ENCODE results near the gene THAP8. TPM values are rescaled to one million over a fixed set of nuclear protein-coding genes. Genes with fewer than 3 reads are reported as not detected.

Gene THAP8
- total and polyA plus RNA-seq, 2 of the 8 experiments (the other 6 are each of a cell fraction or from before 2014, with no cell fraction given) = 6.0 to 11.1 TPM

DNA sequence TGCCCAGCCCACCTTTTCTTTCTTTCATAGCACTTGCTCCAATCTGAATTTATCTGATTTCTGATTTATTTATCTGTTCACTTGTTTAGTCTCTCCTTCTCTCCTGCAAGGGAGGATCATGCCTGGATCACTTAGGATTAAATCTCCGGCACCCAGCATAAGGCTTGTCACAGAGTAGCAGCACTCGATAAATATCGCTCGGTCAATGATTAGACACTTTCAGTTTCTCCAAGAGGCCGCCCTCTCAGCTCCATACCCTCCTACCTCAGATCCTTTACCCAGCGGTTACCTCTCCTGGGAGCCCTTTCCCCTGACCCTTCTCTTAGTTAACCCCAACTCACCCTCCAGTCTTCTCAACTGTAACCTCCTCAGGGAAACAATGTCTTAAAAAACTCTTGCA lies 22.8 kb downstream of the THAP8 start:
- Histone ChIP-seq H3K9ac (replicated peaks in 1 of 4; ENCODE audit: extremely low read depth in 1 of 4, low read depth in 3 of 4, low read length in 3 of 4) (no peak overlapping the region), H4K5ac (ENCODE audit: insufficient read length, low read depth, low read length) (no peak overlapping the region), H4K20me1 (replicated peaks in 1 of 2; ENCODE audit: control insufficient read depth in 1 of 2, insufficient read depth in 2 of 2, low read length in 2 of 2) (peaks cover 0 to 8% of the 10 kb centered on the region in 2 experiments), H3K4ac (replicated peaks; ENCODE audit: insufficient read length, low read depth, low read length) (no peak overlapping the region), H4K8ac (ENCODE audit: extremely low read depth, insufficient read depth, low read length) (no peak overlapping the region), H3K36me3 (ENCODE audit: control insufficient read depth in 2 of 4, insufficient read depth in 4 of 4, low read length in 3 of 4) (peaks cover 0 to 9% (median 3%) of the 10 kb centered on the region in 4 experiments; a peak in 3 of 8 replicates), H3K14ac (ENCODE audit: insufficient read length) (no peak overlapping the region), H2AK5ac (ENCODE audit: low read depth, low read length) (no peak overlapping the region), H2BK15ac (ENCODE audit: low read length) (no peak overlapping the region), H3K23me2 (ENCODE audit: low read depth, low read length) (peaks cover 5% of the 10 kb centered on the region; the same call in 1 of the 2 replicates), H3K4me1 (replicated peaks in 1 of 4; ENCODE audit: control insufficient read depth in 3 of 4, insufficient read depth in 4 of 4, low read length in 3 of 4) (peaks cover 0 to 11% (median 4%) of the 10 kb centered on the region in 4 experiments; a peak in 6 of 7 replicates), H3K4me3 (ENCODE audit: extremely low read depth in 1 of 4, insufficient read depth in 2 of 4, low read depth in 3 of 4, low read length in 4 of 4) (no peak overlapping the region), H2BK120ac (replicated peaks; ENCODE audit: low read depth, low read length) (no peak overlapping the region), H3K79me1 (ENCODE audit: low read depth, low read length) (no peaks in the 10 kb centered on the region), H3K27me3 (replicated peaks in 1 of 4; ENCODE audit: control insufficient read depth in 3 of 4, extremely low read depth in 1 of 4, insufficient read depth in 3 of 4, low read length in 3 of 4) (peaks cover 0 to 4% (median 0%) of the 10 kb centered on the region in 4 experiments; a peak in 4 of 7 replicates), H3K56ac (replicated peaks; ENCODE audit: insufficient read length, low read depth, low read length) (no peak overlapping the region), H4K91ac (replicated peaks; ENCODE audit: insufficient read length, low read length) (no peak overlapping the region), H3K23ac (ENCODE audit: insufficient read length) (no peak overlapping the region), H2AFZ (ENCODE audit: low read length) (no peak overlapping the region), H2BK12ac (ENCODE audit: low read depth, low read length) (no peak overlapping the region), H2BK20ac (ENCODE audit: low read length) (no peak overlapping the region), H2BK5ac (ENCODE audit: low read depth, low read length) (no peak overlapping the region), H3K27ac (ENCODE audit: low read depth, low read length) (no peak overlapping the region), H3K4me2 (ENCODE audit: insufficient read depth in 1 of 2, low read depth in 2 of 2, low read length in 2 of 2) (no peak overlapping the region; a peak in 1 of 4 replicates), H3K9me3 (ENCODE audit: insufficient read depth in 2 of 2, low read depth in 1 of 2, low read length in 1 of 2) (no peaks in the 10 kb centered on the region), H3K79me2 (ENCODE audit: control insufficient read depth in 1 of 2, insufficient read depth in 2 of 2, low read length in 2 of 2) (no peaks in the 10 kb centered on the region), H3K18ac (ENCODE audit: extremely low read depth, low read length) (no peak overlapping the region)
- no peak for DNase-seq (ENCODE audit: low read depth in 1 of 2, low spot score in 2 of 2)
- WGBS, 2 experiments (ENCODE audit: extremely low coverage in 1 of 2, insufficient coverage in 1 of 2, insufficient read length in 1 of 2, insufficient replicate concordance in 2 of 2, low coverage in 1 of 2, low lambda C conversion rate in 2 of 2, missing lambda C conversion rate in 1 of 2) = 92% methylated on average over 6 of the region's 6 CpGs; no CpG with 5 or more reads in 1 of the 2 experiments
- POLR2A ChIA-PET (ENCODE audit: partially characterized antibody) = interaction anchor here (1.3 to 1.6 kb wide), 2 partner anchors 17 to 22 kb away, joined by 3 to 5 read pairs; partner anchors contain the start of genes ALKBH6 and THAP8
- FAIRE-seq = no peak
- CTCF ChIA-PET (ENCODE audit: partially characterized antibody) = interaction anchor here (0.9 to 2.3 kb wide), 2 partner anchors 21 to 168 kb away, joined by 3 to 14 read pairs; partner anchors contain the start of gene THAP8
- TF ChIP-seq CBX5 (IDR thresholded peaks at IDR 0.05; ENCODE audit: low read depth, low read length) = no peak
- TF ChIP-seq, protein P1, sequence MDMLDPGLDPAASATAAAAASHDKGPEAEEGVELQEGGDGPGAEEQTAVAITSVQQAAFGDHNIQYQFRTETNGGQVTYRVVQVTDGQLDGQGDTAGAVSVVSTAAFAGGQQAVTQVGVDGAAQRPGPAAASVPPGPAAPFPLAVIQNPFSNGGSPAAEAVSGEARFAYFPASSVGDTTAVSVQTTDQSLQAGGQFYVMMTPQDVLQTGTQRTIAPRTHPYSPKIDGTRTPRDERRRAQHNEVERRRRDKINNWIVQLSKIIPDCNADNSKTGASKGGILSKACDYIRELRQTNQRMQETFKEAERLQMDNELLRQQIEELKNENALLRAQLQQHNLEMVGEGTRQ (IDR thresholded peaks at IDR 0.05; ENCODE audit: low read length) = no peak
- TF ChIP-seq GABPA (IDR thresholded peaks at IDR 0.05; ENCODE audit: borderline replicate concordance, insufficient read depth, low read length) = no peak
- TF ChIP-seq POU5F1 (IDR thresholded peaks at IDR 0.05; ENCODE audit: low read depth, low read length) = no peak
- TF ChIP-seq KDM1A (IDR thresholded peaks at IDR 0.05; ENCODE audit: borderline replicate concordance, low read length) = no peak
- no peak for TF ChIP-seq MAFK (IDR thresholded peaks at IDR 0.05; ENCODE audit: low read depth, low read length)
- no peak for TF ChIP-seq RFX5 (IDR thresholded peaks at IDR 0.05; ENCODE audit: borderline replicate concordance, low read depth, low read length)
- no peak for TF ChIP-seq HDAC6 (IDR thresholded peaks at IDR 0.05; ENCODE audit: low read depth, low read length)
- TF ChIP-seq EP300 (IDR thresholded peaks at IDR 0.05; ENCODE audit: borderline replicate concordance in 1 of 2, low read depth in 2 of 2, low read length in 2 of 2) = no peak
- no peak for TF ChIP-seq SP2 (IDR thresholded peaks at IDR 0.05; ENCODE audit: low read length)
- no peak for TF ChIP-seq NANOG (IDR thresholded peaks at IDR 0.05; ENCODE audit: insufficient read depth, low read depth, low read length, poor library complexity, severe bottlenecking)
- TF ChIP-seq RBBP5 (IDR thresholded peaks at IDR 0.05; ENCODE audit: borderline replicate concordance, low read depth, low read length) = no peak

Measured in H1 (cell line).